ENCODE data around the gene MAP2.

DNA sequence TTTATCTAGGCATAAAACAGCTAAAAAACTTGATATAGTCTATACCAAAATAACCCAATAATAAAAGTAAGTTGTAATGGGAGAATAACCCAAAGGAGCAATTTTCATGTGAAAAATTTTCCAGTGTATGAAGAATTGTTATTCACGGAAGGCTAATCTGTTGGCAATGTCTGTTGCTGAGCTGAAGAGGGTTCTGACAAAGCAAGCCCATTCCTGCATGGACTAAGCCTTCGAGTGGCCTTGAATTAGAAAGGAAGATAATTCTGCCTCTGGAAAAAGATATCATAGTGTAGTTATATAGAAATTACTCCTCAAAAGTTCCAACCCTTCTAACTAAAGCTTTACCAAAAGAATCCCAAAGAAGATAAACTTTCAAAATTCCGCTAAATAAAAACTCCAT, 101.5 kb downstream of the MAP2 start:
- TF ChIP-seq, protein P1, sequence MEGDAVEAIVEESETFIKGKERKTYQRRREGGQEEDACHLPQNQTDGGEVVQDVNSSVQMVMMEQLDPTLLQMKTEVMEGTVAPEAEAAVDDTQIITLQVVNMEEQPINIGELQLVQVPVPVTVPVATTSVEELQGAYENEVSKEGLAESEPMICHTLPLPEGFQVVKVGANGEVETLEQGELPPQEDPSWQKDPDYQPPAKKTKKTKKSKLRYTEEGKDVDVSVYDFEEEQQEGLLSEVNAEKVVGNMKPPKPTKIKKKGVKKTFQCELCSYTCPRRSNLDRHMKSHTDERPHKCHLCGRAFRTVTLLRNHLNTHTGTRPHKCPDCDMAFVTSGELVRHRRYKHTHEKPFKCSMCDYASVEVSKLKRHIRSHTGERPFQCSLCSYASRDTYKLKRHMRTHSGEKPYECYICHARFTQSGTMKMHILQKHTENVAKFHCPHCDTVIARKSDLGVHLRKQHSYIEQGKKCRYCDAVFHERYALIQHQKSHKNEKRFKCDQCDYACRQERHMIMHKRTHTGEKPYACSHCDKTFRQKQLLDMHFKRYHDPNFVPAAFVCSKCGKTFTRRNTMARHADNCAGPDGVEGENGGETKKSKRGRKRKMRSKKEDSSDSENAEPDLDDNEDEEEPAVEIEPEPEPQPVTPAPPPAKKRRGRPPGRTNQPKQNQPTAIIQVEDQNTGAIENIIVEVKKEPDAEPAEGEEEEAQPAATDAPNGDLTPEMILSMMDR (optimal IDR thresholded peaks at IDR 0.05 in 1 of 3, IDR thresholded peaks at IDR 0.05 in 1 of 3, conservative IDR thresholded peaks at IDR 0.05 in 1 of 3; ENCODE audit: extremely low read depth in 1 of 3, insufficient read depth in 2 of 3, low read length in 3 of 3) = no peak
- TF ChIP-seq EZH2 (IDR thresholded peaks at IDR 0.05; ENCODE audit: low read length) = no peak
